ENCODE data around the gene RBL1.

The RBL1 gene

DNA sequence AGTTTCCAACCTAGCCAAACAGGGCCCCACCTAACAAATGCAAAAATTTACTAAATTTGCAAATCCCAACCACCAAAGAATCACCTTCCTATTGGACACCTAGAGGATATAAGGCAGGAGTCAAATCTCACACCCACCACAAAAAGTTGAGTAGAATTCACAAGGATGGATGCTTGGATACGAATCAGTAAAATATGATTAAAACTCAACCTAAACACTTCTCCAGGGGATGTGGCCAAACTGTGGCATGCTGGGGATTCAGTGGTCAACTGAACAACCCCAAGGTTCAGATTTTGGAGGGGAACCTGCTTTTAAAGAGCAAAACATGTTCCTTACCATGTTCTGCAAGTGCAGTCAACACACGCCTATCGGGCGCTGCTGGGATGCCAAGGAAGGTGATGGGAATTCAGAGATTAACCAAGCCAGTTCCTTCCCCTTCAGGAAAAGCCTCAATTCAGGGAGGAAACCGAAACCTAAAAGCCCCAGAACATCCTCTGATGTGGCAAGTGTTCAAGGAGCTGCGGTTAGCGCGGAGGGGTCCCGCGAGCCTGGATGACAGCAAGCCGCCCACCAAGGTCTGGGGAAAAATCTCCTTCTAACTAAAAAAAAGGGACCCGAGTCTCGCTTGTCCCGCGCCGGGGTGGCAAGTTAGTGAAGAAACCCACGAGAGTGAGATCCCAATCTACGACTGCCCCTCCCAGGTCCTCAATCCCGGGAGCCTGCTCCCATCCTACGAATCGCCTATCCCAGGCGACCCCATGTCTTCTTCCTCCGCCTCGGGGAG is 145.2 kb downstream of the RBL1 start:
- DNase-seq (ENCODE audit: low read depth) = peak; percentile 21
